GM12872 (cell line): ENCODE measurements around the gene TSPAN17.

Source experiments
- CTCF ChIP-seq: IDR thresholded peaks from 3 replicates; pipeline ENCODE4 v1.5.1; 2011; ENCODE audit warnings: low read depth, mild to moderate bottlenecking, low read length, moderate library complexity; ENCODE audit not compliant: insufficient read depth

TSPAN17 gene

GRCh38 chr5:176618783-176619182 lies 28.5 kb upstream of the TSPAN17 start:
- TF ChIP-seq CTCF: no peak

GRCh38 chr5:176619203-176619568 lies 28.1 kb upstream of the TSPAN17 start:
- TF ChIP-seq CTCF: peak; percentile 39; the same call in 2 of the 3 replicates

DNA sequence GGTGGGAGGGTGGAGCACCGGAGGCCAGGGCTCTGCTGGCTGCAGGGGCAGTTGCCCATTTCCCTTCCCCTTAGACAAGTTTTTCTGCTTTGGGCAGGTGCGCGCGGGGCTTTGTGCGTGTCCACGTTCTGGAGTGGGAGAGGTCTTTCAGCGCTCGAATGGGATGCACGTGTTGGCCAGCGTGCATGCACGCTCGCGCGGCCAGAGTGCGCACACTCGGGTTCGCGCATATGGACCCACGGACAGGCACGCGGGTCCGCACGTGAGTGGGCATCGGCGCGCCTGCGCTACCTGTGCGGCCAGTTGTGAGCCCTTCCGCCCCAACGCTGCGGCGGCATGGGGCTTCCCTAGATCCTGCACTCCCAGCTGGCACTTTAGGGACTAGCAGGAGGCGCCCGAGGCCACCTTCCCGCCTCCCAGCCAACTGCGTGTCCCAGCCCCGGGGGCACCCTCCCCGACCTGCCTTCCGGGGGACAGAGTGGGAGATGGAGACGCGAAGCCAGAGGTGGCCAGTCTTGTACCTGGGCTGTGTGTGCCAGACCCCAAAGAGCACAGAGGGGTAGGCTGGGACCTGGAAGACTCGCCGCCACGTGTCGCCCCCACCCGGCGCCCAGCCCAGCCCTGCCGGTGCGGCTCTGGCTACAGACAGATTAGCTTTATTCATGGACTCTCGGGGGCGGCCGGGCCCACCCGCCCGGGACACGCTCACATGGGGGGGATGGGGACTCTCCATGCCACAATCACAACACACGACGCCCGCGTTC lies 27.5 kb upstream of the TSPAN17 start:
- no peak for TF ChIP-seq CTCF

GRCh38 chr5:176620333-176620981 lies 26.8 kb upstream of the TSPAN17 start:
- TF ChIP-seq CTCF: no peak

GRCh38 chr5:176621661-176622079 lies 25.6 kb upstream of the TSPAN17 start:
- no peak for TF ChIP-seq CTCF

DNA sequence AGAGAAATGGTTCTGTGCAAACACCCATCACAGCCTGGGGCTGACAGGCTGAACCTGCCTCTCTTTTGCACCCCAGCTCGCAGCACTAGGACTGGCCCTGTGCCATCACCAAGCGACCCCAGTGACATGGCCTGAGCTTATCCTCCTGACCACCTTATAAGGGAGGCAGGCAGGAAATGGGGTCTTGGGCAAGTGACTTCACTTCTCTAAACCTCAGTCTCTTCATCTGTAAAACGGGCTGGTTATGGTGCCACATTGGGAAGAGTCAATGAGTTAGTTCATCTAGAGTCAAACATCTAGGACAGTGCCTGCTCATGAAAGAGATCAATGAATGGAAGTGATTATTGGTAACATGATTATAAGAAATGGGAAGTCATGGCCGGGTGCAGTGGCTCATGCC lies 23.1 kb upstream of the TSPAN17 start:
- TF ChIP-seq CTCF: no peak

- no peak for TF ChIP-seq CTCF
Observed at GRCh38 chr5:176624938-176625337, 22.3 kb upstream of the TSPAN17 start.
